ENCODE data around the gene MGLL.
A peak's percentile ranks its signal among the peaks of the same experiment; 100 is the strongest.
"Not testable (repeated sequence)": the region's sequence is repeated elsewhere in the genome, so short reads cannot be mapped to it uniquely, and the experiment has no call there.

MGLL gene

GRCh38 chr3:127690106-127690505 is 132.2 kb downstream of the MGLL start:
- no peak overlapping the region for H3K9ac ChIP-seq (ENCODE audit: low read length)
- no peak overlapping the region for H3K4me3 ChIP-seq (ENCODE audit: low read length)
- peaks cover 31% of the 10 kb centered on the region for H3K4me1 ChIP-seq (ENCODE audit: control insufficient read depth, insufficient read depth, low read length)
- peak overlapping the region; percentile 68 for H3K27ac ChIP-seq (ENCODE audit: low read depth, low read length)
- H3K36me3 ChIP-seq (ENCODE audit: control insufficient read depth, insufficient read depth, low read length): peaks cover 10% of the 10 kb centered on the region
- no peaks in the 10 kb centered on the region for H3K27me3 ChIP-seq (ENCODE audit: control insufficient read depth, insufficient read depth, low read length)

GRCh38 chr3:127689266-127689860 is 133.0 kb downstream of the MGLL start:
- Histone ChIP-seq H3K36me3 (ENCODE audit: control insufficient read depth, insufficient read depth, low read length) (peaks cover 10% of the 10 kb centered on the region), H3K27me3 (ENCODE audit: control insufficient read depth, insufficient read depth, low read length) (no peaks in the 10 kb centered on the region), H3K4me1 (ENCODE audit: control insufficient read depth, insufficient read depth, low read length) (peaks cover 31% of the 10 kb centered on the region), H3K9ac (ENCODE audit: low read length) (no peak overlapping the region), H3K4me3 (ENCODE audit: low read length) (no peak overlapping the region), H3K27ac (ENCODE audit: low read depth, low read length) (peak overlapping the region; percentile 68)

GRCh38 chr3:127688416-127689265 is 133.7 kb downstream of the MGLL start:
- no peak overlapping the region for H3K4me3 ChIP-seq (ENCODE audit: low read length)
- H3K9ac ChIP-seq (ENCODE audit: low read length): no peak overlapping the region
- no peaks in the 10 kb centered on the region for H3K27me3 ChIP-seq (ENCODE audit: control insufficient read depth, insufficient read depth, low read length)
- H3K36me3 ChIP-seq (ENCODE audit: control insufficient read depth, insufficient read depth, low read length): peaks cover 8% of the 10 kb centered on the region
- H3K4me1 ChIP-seq (ENCODE audit: control insufficient read depth, insufficient read depth, low read length): peaks cover 31% of the 10 kb centered on the region
- H3K27ac ChIP-seq (ENCODE audit: low read depth, low read length): peak overlapping the region; percentile 68

GRCh38 chr3:127688022-127688415 is 134.3 kb downstream of the MGLL start:
- Histone ChIP-seq H3K9ac (ENCODE audit: low read length) (no peak overlapping the region), H3K4me1 (ENCODE audit: control insufficient read depth, insufficient read depth, low read length) (peaks cover 31% of the 10 kb centered on the region), H3K36me3 (ENCODE audit: control insufficient read depth, insufficient read depth, low read length) (peaks cover 3% of the 10 kb centered on the region), H3K27me3 (ENCODE audit: control insufficient read depth, insufficient read depth, low read length) (no peaks in the 10 kb centered on the region), H3K27ac (ENCODE audit: low read depth, low read length) (peak overlapping the region; percentile 68), H3K4me3 (ENCODE audit: low read length) (no peak overlapping the region)

- Histone ChIP-seq H3K9ac (ENCODE audit: low read length) (no peak overlapping the region), H3K27ac (ENCODE audit: low read depth, low read length) (no peak overlapping the region), H3K27me3 (ENCODE audit: control insufficient read depth, insufficient read depth, low read length) (no peaks in the 10 kb centered on the region), H3K36me3 (ENCODE audit: control insufficient read depth, insufficient read depth, low read length) (no peaks in the 10 kb centered on the region), H3K4me3 (ENCODE audit: low read length) (no peak overlapping the region), H3K4me1 (ENCODE audit: control insufficient read depth, insufficient read depth, low read length) (peaks cover 31% of the 10 kb centered on the region)
Observed at GRCh38 chr3:127687228-127687737, 135.0 kb downstream of the MGLL start.

GRCh38 chr3:127686512-127686894 is 135.8 kb downstream of the MGLL start:
- Histone ChIP-seq H3K27me3 (ENCODE audit: control insufficient read depth, insufficient read depth, low read length) (no peaks in the 10 kb centered on the region), H3K4me3 (ENCODE audit: low read length) (no peak overlapping the region), H3K36me3 (ENCODE audit: control insufficient read depth, insufficient read depth, low read length) (no peaks in the 10 kb centered on the region), H3K9ac (ENCODE audit: low read length) (no peak overlapping the region), H3K4me1 (ENCODE audit: control insufficient read depth, insufficient read depth, low read length) (peaks cover 31% of the 10 kb centered on the region), H3K27ac (ENCODE audit: low read depth, low read length) (no peak overlapping the region)

GRCh38 chr3:127685708-127686511 is 136.4 kb downstream of the MGLL start:
- Histone ChIP-seq H3K4me3 (ENCODE audit: low read length) (no peak overlapping the region), H3K27ac (ENCODE audit: low read depth, low read length) (no peak overlapping the region), H3K27me3 (ENCODE audit: control insufficient read depth, insufficient read depth, low read length) (no peaks in the 10 kb centered on the region), H3K4me1 (ENCODE audit: control insufficient read depth, insufficient read depth, low read length) (peaks cover 29% of the 10 kb centered on the region), H3K36me3 (ENCODE audit: control insufficient read depth, insufficient read depth, low read length) (no peaks in the 10 kb centered on the region), H3K9ac (ENCODE audit: low read length) (no peak overlapping the region)

- H3K4me3 ChIP-seq (ENCODE audit: low read length): no peak overlapping the region
- no peaks in the 10 kb centered on the region for H3K27me3 ChIP-seq (ENCODE audit: control insufficient read depth, insufficient read depth, low read length)
- H3K27ac ChIP-seq (ENCODE audit: low read depth, low read length): no peak overlapping the region
- no peak overlapping the region for H3K9ac ChIP-seq (ENCODE audit: low read length)
- H3K4me1 ChIP-seq (ENCODE audit: control insufficient read depth, insufficient read depth, low read length): peaks cover 21% of the 10 kb centered on the region
- H3K36me3 ChIP-seq (ENCODE audit: control insufficient read depth, insufficient read depth, low read length): peaks cover 3% of the 10 kb centered on the region
Observed at GRCh38 chr3:127684871-127685707, 137.2 kb downstream of the MGLL start.

- Histone ChIP-seq H3K4me3 (ENCODE audit: low read length) (no peak overlapping the region), H3K27me3 (ENCODE audit: control insufficient read depth, insufficient read depth, low read length) (no peaks in the 10 kb centered on the region), H3K9ac (ENCODE audit: low read length) (no peak overlapping the region), H3K27ac (ENCODE audit: low read depth, low read length) (no peak overlapping the region), H3K36me3 (ENCODE audit: control insufficient read depth, insufficient read depth, low read length) (peaks cover 5% of the 10 kb centered on the region), H3K4me1 (ENCODE audit: control insufficient read depth, insufficient read depth, low read length) (no peaks in the 10 kb centered on the region)
Observed at GRCh38 chr3:127682561-127682960, 139.8 kb downstream of the MGLL start.

- H3K4me3 ChIP-seq (ENCODE audit: low read length); H3K36me3 ChIP-seq (ENCODE audit: control insufficient read depth, insufficient read depth, low read length); H3K4me1 ChIP-seq (ENCODE audit: control insufficient read depth, insufficient read depth, low read length); H3K9ac ChIP-seq (ENCODE audit: low read length); H3K27ac ChIP-seq (ENCODE audit: low read depth, low read length); H3K27me3 ChIP-seq (ENCODE audit: control insufficient read depth, insufficient read depth, low read length): not testable (repeated sequence)
Observed at GRCh38 chr3:127682175-127682554, 140.2 kb downstream of the MGLL start.

GRCh38 chr3:127680798-127681221 is 141.5 kb downstream of the MGLL start:
- Histone ChIP-seq H3K36me3 (ENCODE audit: control insufficient read depth, insufficient read depth, low read length) (peaks cover 10% of the 10 kb centered on the region), H3K9ac (ENCODE audit: low read length) (no peak overlapping the region), H3K4me1 (ENCODE audit: control insufficient read depth, insufficient read depth, low read length) (no peaks in the 10 kb centered on the region), H3K27me3 (ENCODE audit: control insufficient read depth, insufficient read depth, low read length) (no peaks in the 10 kb centered on the region), H3K4me3 (ENCODE audit: low read length) (no peak overlapping the region), H3K27ac (ENCODE audit: low read depth, low read length) (no peak overlapping the region)
